CD4-positive, alpha-beta T cell treated with Interleukin-1 beta for 1 hour (primary cell): ENCODE data around the gene USF2.

Source experiments
- DNase-seq, 2 donors: peaks; one replicate each; pipeline ENCODE4 v3.0.0-alpha.2; 2020 to 2022

USF2 gene

GRCh38 chr19:35265900-35266519 is 2.8 kb upstream of the USF2 start:
- DNase-seq, result no peak

- no peak for DNase-seq
Observed at GRCh38 chr19:35266520-35267352, 2.0 kb upstream of the USF2 start.

- DNase-seq, result peak in 1 of 2 donors; percentile 44
Observed at GRCh38 chr19:35267353-35267817, 1.4 kb upstream of the USF2 start.

DNA sequence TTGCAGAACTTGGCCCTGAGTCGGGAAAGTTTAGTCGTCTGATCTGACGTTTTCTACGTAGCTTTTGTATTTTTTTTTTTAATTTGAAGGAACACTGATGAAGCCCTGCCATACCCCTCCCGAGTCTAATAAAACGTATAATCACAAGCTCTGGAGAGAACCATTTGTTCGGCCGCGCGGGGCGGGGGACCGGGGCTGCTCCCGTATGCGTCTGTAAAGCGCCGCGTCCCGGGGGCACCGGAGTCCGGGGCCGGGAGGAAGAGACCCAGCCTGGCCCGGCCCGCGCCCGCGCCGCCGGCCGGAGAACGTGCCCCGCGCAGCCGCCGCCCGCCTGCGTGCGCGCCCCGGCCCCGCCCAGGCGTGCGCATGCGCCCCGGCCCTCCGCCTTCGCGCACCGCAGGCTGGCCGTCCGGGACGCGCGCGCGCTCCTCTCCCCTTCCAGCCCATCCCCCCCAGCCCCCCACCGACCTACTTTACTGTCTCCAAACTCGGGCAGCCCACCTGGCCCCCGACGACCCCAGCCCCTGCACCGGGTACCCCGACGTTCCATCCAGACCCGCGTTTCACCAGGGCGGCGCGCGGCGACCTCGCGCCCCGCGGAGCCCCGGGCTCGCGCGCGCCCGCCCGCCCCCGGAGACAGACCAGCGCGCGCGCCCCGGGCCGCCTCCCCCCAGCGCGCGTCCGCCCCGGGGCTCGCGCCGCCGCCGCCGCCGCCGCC is 785 bp upstream of the USF2 start:
- DNase-seq, result peak; percentile 78 to 82

GRCh38 chr19:35269438-35270117 is 816 bp downstream of the USF2 start:
- DNase-seq, result peak; percentile 82 to 88

GRCh38 chr19:35270381-35270811 is 1.6 kb downstream of the USF2 start:
- DNase-seq, result no peak

GRCh38 chr19:35271546-35271945 is 2.8 kb downstream of the USF2 start:
- DNase-seq, result no peak

GRCh38 chr19:35272122-35272719 is 3.5 kb downstream of the USF2 start:
- peak in 1 of 2 donors; percentile 31 for DNase-seq

DNA sequence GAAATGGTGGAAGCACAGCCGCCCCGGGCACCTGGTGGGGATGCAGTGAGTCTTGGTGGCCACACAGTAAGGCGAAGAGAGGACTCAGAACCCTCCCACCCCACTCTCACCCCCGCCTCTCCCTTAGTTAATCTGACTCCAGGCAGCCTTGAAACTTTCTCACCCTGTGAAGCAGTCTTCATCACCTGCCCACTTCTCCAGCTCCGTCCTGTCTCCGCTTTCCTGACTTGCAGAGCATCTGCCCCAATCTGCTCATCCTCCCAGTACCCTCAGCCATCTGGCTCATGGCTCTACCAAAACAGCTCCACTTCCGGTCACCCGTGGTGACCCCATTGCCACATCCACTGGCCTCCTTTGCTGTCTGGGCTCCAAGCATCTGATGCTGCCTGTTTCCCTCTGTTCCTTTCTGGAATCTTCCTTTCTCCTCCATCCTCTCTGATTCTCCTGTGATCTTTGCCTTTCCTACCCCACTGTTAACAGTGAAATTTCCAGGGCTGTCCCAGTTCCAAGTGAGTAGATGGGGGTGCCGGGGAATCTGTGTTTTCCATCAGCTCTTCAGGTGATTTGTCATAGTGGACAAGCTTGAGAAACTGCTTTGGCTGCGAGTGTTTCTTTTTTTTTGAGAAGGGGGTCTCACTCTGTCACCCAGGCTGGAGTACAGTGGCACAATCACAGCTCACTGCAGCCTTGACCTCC is 4.3 kb downstream of the USF2 start:
- no peak for DNase-seq

DNA sequence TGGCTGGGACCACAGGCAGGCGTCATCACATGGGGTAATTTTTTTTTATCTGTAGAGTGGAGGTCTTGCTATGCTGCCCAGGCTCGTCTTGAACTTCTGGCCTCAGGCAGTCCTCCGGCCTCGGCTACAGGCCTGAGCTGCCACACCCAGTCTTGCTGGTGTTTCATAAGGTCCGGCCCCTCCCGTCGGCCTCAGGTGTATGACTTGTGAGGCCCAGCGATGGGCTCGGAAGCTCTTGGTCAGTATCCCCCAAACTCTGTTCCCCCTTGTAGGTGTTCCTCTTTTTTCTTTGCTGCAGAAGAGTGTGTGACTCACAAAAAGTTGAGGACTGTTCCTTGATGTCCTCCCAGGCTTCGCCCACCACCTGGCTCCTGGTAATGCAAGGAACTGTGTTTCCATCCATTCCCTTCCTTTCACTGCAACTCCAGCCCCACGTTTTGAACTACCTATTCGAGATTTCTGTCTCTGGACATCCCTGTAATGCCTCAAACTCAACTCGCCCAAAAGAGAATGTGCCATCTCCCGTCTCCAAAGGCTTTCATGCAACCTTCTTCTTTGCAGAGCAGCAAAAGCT is 5.0 kb downstream of the USF2 start:
- no peak for DNase-seq

GRCh38 chr19:35274323-35274722 is 5.6 kb downstream of the USF2 start:
- DNase-seq, result no peak

DNA sequence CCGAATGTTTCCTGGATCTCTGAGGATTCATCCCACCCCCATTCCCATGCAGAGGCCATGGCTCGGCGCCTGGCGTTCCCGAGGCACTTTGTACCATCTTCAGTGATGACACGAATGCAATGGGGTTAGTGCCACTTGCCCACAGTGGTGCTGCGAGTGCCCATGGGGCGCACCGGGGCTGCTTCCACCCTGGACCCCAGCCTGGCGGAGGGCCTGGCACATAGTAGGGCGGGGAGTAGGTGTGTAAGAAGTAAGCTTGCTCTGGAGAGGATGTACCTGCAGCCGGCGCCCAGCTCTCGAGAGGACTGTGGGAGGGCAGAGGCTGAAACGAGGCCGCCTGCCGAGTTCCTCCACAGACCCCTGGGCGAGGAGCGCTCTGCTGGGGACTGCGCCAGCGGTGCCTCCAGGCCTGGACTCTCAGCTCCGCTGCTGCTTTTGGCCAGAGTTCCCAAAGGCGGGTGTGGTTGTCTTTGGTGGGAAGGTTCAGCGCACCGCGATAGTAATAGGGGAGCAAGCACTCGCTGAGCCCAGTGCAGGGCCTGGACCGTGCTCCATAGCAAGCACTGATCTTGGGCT is 8.0 kb downstream of the USF2 start:
- no peak for DNase-seq

- no peak for DNase-seq
Observed at GRCh38 chr19:35278578-35279284, 10.0 kb downstream of the USF2 start.

- DNase-seq, result no peak
Observed at GRCh38 chr19:35279374-35279773, 10.6 kb downstream of the USF2 start.

DNA sequence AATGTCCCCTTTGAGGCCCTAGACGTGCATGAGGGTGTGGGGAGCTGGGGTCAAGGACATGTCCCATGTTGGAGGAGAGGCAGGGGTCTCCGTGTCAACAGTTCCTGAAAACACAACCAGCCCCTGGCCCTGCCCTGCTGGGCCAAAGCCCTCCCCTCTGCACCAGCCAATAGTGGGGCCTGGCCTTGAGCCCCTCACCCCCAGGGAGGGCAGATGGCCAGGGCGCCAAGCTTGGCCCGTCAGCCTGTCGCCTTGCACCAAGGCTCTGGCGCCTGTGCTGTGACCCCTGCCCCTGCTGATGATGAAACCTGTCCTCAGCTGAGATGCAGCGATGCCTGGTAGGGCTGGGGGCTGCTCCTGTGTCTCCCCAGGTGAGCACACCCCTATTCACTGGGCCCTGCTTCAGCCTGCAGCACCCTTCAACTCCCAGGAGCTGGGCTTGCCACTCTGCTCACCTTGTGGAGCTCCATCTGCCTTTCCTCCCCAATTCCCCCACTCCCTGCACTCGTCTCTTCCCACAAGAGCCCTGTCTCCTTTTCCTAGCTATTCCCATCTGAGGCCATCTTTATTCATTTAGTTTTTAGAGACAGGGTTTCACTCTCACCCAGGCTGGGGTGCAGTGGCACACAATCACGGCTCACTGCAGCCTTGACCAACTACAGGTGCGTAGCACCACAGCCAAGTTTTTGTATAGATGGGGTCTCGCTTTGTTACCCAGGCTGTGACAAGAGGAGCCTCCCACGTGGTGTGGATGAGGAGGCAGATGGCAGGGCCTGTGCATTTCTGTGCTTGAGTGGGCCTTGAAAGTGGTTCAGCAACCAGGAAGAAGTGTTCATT is 11.4 kb downstream of the USF2 start:
- DNase-seq, result no peak

- DNase-seq, result no peak
Observed at GRCh38 chr19:35281303-35281702, 12.5 kb downstream of the USF2 start.

DNA sequence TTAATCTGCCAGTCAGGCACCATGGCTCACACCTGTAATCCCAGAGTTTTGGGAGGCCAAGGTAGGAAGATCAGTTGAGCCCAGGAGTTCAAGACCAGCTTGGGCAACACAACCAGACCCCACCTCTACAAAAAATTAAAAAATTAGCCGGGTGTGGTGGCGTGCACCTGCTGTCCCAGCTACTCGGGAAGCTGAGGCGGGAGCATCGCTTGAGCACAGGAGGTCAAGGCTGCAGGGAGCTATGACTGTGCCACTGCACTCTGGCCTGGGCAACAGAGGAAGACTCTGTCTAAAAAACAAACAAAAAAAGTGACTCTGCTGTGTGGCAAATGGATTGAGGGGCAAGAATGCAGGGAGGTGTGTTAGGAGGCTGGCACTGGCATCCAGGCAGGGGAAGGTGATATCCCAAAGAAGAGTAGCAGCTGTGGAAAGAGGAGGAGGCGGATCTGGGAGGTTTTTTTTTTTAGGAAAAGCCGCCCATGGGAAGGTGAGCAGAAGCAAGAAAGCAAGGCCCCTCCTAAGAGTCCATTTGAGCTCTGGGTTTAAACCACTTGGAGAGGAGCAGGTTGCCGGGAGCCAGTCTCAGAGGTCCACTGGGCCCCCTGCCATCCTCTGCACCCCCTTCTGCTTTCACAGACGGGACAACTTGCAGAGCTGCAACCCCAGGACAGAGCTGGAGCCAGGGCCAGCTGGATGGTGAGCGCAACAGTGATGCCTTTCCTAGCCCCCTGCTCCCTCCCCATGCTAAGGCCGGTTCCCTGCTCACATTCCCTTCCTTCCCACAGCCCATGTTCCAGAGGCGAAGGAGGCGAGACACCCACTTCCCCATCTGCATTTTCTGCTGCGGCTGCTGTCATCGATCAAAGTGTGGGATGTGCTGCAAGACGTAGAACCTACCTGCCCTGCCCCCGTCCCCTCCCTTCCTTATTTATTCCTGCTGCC is 15.7 kb downstream of the USF2 start:
- no peak for DNase-seq

DNA sequence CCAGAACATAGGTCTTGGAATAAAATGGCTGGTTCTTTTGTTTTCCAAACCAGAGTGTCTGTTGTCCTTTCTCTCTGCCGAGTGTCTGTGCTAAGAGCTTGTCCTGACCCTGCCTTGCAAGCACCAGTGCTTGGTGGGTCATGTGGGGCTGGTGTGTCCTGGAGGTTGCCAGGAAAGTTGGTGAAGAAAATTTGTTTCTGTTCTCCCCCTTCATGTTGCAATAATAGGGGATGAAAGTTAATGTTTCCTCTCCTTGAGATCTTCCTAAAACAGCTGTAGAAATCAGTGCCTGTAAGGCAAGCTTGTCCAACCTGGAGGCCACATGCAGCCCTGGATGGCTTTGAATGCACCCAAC is 16.3 kb downstream of the USF2 start:
- DNase-seq, result no peak
